GM10266 (cell line): Measurements from ENCODE around the gene SORCS2.
"Not testable (repeated sequence)": the region's sequence is repeated elsewhere in the genome, so short reads cannot be mapped to it uniquely, and the experiment has no call there.

Experiments
- DNase-seq: peaks from one replicate; pipeline ENCODE4 v3.0.0; 2012; ENCODE audit errors: extremely low spot score
- TF ChIP-seq, protein P1 (sequence below): IDR thresholded peaks from 2 replicates; pipeline ENCODE4 v1.5.1; 2012; ENCODE audit warnings: mild to moderate bottlenecking, low read depth; ENCODE audit not compliant: control insufficient read depth, insufficient read depth; ENCODE audit errors: missing control alignments

Gene SORCS2

DNA sequence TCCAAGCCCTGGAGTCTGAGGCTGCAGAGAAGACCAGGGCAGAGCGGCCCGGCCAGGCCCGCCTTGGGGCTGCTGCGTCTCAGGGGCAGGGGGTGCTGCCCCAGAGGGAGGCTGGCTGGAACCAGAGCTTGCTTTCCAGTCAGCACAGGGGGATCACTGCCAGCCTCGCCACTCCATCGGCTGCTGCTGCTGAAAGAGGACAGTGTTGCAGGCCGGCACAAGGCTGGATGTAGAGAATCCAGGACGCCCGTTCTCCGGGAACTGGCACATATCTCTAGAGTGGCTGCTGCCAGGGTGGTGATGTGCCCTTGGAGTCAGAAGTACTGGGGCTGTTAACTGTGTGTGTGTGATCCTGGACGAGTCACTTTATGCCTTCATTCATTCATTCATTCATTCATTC, 31.9 kb upstream of the SORCS2 start:
- TF ChIP-seq, protein P1, sequence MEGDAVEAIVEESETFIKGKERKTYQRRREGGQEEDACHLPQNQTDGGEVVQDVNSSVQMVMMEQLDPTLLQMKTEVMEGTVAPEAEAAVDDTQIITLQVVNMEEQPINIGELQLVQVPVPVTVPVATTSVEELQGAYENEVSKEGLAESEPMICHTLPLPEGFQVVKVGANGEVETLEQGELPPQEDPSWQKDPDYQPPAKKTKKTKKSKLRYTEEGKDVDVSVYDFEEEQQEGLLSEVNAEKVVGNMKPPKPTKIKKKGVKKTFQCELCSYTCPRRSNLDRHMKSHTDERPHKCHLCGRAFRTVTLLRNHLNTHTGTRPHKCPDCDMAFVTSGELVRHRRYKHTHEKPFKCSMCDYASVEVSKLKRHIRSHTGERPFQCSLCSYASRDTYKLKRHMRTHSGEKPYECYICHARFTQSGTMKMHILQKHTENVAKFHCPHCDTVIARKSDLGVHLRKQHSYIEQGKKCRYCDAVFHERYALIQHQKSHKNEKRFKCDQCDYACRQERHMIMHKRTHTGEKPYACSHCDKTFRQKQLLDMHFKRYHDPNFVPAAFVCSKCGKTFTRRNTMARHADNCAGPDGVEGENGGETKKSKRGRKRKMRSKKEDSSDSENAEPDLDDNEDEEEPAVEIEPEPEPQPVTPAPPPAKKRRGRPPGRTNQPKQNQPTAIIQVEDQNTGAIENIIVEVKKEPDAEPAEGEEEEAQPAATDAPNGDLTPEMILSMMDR = no peak
- DNase-seq = no peak

DNA sequence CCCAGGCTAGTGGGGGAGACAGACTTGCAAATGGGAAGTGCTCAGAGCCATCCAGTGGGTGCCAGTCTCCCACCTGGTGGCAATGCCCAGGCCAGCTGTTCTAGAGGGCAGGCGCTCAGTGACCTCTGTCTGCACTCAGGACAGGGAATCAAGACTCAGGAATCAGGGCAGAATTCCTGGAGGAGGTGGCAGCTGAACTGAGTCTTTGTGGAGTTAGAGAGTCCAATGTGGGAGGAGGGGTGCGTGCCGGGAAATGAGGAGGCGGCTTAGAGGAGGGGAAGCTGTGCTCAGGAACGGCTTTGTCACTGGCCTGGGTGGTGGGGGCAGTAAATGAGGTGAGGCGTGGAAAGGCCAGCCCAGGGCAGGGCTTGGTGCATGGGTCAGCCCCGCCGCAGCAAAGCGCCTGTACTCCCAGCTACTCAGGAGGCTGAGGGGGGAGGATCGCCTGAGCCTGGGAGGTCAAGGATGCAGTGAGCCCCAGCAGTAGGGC, 31.3 kb upstream of the SORCS2 start:
- no peak for DNase-seq
- TF ChIP-seq, protein P1 = no peak

DNA sequence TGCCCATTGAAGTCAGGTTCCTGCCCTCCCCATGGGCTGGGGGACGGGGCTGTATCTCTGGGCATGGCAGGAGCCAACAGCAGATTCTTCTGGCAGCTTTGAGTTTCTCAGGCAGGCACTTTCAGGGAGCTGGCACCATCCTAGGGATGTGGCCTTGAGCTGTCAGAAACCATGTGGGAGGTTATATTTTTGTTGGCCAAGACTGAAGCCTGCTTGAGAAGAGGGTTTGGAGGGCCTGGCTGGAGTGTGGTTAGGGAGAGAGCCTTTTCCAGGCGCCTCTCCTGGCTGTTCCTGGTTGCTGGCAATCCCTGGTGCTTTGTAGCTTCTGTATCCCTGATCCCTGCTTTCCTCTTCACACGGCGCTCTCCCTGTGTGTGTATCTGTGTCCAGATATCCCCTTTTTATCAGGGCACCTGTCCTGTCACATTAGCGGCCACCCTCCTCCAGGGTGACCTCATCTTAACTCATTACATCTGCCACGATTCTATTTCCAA, 30.6 kb upstream of the SORCS2 start:
- no peak for DNase-seq
- TF ChIP-seq, protein P1 = no peak

DNA sequence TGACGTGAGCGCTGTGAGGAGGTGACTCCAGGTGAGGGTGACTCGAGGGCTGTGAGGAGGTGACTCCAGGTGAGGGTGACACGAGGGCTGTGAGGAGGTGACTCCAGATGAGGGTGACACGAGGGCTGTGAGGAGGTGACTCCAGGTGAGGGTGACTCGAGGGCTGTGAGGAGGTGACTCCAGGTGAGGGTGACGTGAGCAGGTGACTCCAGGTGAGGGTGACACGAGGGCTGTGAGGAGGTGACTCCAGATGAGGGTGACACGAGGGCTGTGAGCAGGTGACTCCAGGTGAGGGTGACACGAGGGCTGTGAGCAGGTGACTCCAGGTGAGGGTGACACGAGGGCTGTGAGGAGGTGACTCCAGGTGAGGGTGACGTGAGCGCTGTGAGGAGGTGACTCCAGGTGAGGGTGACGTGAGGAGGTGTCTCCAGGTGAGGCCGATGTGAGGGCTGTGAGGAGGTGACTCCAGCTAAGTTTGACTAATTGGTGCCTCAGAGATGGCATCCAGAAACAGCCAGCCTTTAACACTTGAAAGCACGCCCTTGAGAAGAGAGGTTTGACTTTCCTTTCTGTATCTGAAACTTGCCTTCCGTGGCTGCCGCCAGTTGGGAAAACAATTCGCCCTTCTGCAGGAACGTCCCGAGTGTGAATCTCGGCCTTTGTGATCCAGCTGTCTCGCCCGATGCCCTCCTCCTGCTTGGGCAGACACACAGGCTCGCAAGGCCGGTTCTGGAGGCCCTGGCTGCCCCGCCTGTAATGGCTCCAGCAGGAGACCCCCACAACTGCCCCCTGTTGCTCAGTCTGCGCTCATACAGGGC, 27.1 kb upstream of the SORCS2 start:
- not testable (repeated sequence) for DNase-seq

DNA sequence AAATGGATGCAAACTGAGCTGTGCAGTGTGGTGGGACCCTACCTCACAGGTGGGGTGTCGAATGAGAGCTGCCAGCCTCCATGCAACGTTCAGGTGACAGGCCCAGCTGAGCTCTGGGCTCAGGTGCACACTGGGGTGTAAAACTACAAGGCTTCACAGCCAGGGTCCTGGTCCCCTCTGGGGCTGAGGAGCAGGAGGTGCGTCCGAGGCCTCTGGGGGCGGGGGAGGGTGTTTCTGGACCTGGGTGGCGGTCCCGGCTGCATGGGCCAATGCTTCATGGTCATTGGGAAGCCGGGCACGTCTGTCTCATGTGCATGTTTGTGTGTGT, 26.5 kb upstream of the SORCS2 start:
- no peak for DNase-seq
- TF ChIP-seq, protein P1 = no peak

DNA sequence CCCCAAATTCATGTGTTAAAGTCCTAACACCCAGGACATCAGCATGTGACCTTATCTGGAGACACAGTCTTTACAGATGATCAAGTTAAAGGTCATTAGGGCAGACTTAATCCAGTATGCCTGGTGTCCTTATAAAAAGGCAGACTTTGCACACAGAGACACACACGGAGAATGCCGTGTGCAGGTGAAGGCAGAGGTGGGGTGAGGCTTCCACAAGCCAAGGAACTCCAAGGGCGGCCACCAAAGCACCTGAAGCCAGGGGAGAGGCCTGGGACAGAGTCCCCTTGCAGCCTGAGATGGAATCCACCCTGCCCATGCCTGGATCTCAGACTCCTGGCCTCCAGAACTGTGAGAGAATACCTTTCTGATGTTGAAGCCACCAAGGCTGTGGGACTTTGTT, 26.1 kb upstream of the SORCS2 start:
- TF ChIP-seq, protein P1 = no peak
- DNase-seq = no peak

DNA sequence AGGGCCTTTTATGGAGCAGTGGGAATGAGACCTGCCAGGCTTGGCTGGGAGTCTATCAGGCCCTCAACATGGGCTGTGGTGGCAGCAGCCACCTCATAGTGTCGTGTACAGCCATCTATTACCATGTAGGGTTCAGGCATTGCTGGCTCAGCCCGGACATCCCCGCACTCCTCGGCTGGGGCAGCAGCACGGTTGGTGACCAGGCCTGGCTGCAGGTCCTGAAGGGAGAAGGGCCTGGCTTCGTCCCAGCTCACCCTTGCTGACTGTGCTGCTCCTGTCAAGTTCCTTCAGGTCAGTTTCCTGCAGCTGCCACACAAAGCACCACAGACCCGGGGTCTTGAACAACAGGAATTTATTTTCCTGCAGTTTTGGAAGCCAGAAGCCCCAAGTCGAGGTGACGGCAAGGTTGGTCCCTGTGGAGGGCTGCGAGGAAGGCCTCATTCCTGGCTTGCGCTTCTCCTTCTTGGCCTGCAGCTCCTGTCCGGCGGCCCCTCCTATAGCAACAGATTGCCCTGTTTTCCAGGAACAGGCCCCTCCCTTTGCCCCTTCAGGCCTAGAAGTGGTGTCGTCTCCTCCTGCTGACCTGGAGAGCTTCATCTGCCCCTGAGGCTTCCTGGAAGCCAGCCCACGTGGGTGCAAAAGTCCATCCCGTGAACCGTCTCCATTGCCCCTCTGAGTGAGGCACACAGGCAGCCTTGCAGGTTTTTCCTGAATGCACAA, 25.2 kb upstream of the SORCS2 start:
- DNase-seq = no peak
- TF ChIP-seq, protein P1 = no peak
